DND-41 (cell line): ENCODE measurements around the gene NFIL3.

Experiments used
- CTCF ChIP-seq: IDR thresholded peaks from 2 replicates; pipeline ENCODE4 v1.5.1; 2012; ENCODE audit warnings: borderline replicate concordance, low read length, moderate library complexity, mild to moderate bottlenecking; ENCODE audit not compliant: poor library complexity, severe bottlenecking; ENCODE audit errors: extremely low read depth
- EZH2 ChIP-seq: IDR thresholded peaks from 3 replicates; pipeline ENCODE4 v1.6.1; 2012; ENCODE audit warnings: borderline replicate concordance, low read depth, mild to moderate bottlenecking, moderate library complexity, low read length, inconsistent platforms; ENCODE audit not compliant: severe bottlenecking

- no peak for TF ChIP-seq CTCF
- no peak for TF ChIP-seq EZH2
These were observed 41.8 kb upstream of the NFIL3 start for GRCh38 chr9:91465420-91465819.
